ENCODE measurements around the gene MGST3. TPM values are rescaled to one million over a fixed set of nuclear protein-coding genes. Genes with fewer than 3 reads are reported as not detected.

Gene MGST3
- total RNA-seq, 1 donor = 178 TPM

- H3K4me3 ChIP-seq (ENCODE audit: low read depth, low read length) = no peak overlapping the region
- TF ChIP-seq CTCF (IDR thresholded peaks at IDR 0.05; ENCODE audit: insufficient read depth, low read length) = no peak
- DNase-seq (ENCODE audit: low read depth) = peak; percentile 21
Observed at GRCh38 chr1:165683848-165684485, 52.9 kb downstream of the MGST3 start.

GRCh38 chr1:165686121-165686970, 55.3 kb downstream of the MGST3 start:
- no peak for DNase-seq (ENCODE audit: low read depth)
- H3K4me3 ChIP-seq (ENCODE audit: low read depth, low read length) = no peak overlapping the region
- TF ChIP-seq CTCF (IDR thresholded peaks at IDR 0.05; ENCODE audit: insufficient read depth, low read length) = no peak

- H3K4me3 ChIP-seq (ENCODE audit: low read depth, low read length) = no peak overlapping the region
- no peak for TF ChIP-seq CTCF (IDR thresholded peaks at IDR 0.05; ENCODE audit: insufficient read depth, low read length)
- DNase-seq (ENCODE audit: low read depth) = no peak
Observed at GRCh38 chr1:165686971-165687433, 56.0 kb downstream of the MGST3 start.

- DNase-seq (ENCODE audit: low read depth) = no peak
- no peak for TF ChIP-seq CTCF (IDR thresholded peaks at IDR 0.05; ENCODE audit: insufficient read depth, low read length)
- no peak overlapping the region for H3K4me3 ChIP-seq (ENCODE audit: low read depth, low read length)
Observed at GRCh38 chr1:165688046-165688445, 57.0 kb downstream of the MGST3 start.

GRCh38 chr1:165695031-165695430, 64.0 kb downstream of the MGST3 start:
- no peak for TF ChIP-seq CTCF (IDR thresholded peaks at IDR 0.05; ENCODE audit: insufficient read depth, low read length)
- no peak overlapping the region for H3K4me3 ChIP-seq (ENCODE audit: low read depth, low read length)
- peak; percentile 53 for DNase-seq (ENCODE audit: low read depth)

GRCh38 chr1:165696625-165697100, 65.6 kb downstream of the MGST3 start:
- peak overlapping the region; percentile 81 for H3K4me3 ChIP-seq (ENCODE audit: low read depth, low read length)
- no peak for TF ChIP-seq CTCF (IDR thresholded peaks at IDR 0.05; ENCODE audit: insufficient read depth, low read length)
- DNase-seq (ENCODE audit: low read depth) = peak; percentile 99

Measured in fibroblast of the aortic adventitia (primary cell).